Measurements from ENCODE around the gene FRRS1. TPM values are rescaled to one million over a fixed set of nuclear protein-coding genes. Genes with fewer than 3 reads are reported as not detected.

Gene FRRS1
- total and polyA plus RNA-seq, 2 experiments from 2014 or later, result 0.34 to 6.8 TPM

GRCh38 chr1:99681583-99681982 is 84.9 kb downstream of the FRRS1 start:
- 0 out of 2 replicates have a peak, but pooled peaks cover 4% of the 10 kb centered on the region for H3K4me1 ChIP-seq (ENCODE audit: insufficient read depth)
- H3F3A ChIP-seq (replicated peaks; ENCODE audit: low read depth), result no peaks in the 10 kb centered on the region
- DNase-seq (ENCODE audit: low spot score) (no peak), ATAC-seq (no peak)
- H4K20me1 ChIP-seq (replicated peaks; ENCODE audit: insufficient read depth), result no peaks in the 10 kb centered on the region
- no peak overlapping the region for H3K27ac Mint-ChIP-seq
- H2AFZ ChIP-seq, result no peak overlapping the region
- H3K4me1 Mint-ChIP-seq, result peaks cover 3% of the 10 kb centered on the region; the same call in 2 of the 3 replicates
- H3K9me2 ChIP-seq (ENCODE audit: insufficient read depth), result 0 out of 2 replicates have a peak, but pooled peaks cover 2% of the 10 kb centered on the region
- H3K27me3 Mint-ChIP-seq (ENCODE audit: insufficient read depth, low read depth, poor library complexity), result peaks cover 3% of the 10 kb centered on the region
- TF ChIP-seq CREB1 (CRISPR knock-in tag; IDR thresholded peaks at IDR 0.05; ENCODE audit: low read depth) (no peak), CTCF (conservative IDR thresholded peaks at IDR 0.05; ENCODE audit: low read depth in 2 of 2) (peak; percentile 17 to 43; a peak in 3 of 4 replicates), REST (IDR thresholded peaks at IDR 0.05; ENCODE audit: unreplicated experiment) (no peak), STAT1 (IDR thresholded peaks at IDR 0.05; ENCODE audit: unreplicated experiment) (no peak)
- no peaks in the 10 kb centered on the region for H3K9me3 Mint-ChIP-seq
- H3K79me2 ChIP-seq (replicated peaks; ENCODE audit: insufficient read depth), result no peaks in the 10 kb centered on the region
- no peaks in the 10 kb centered on the region for H3K36me3 ChIP-seq (ENCODE audit: insufficient read depth)
- no peak overlapping the region for H3K27ac ChIP-seq (ENCODE audit: low read depth)
- no peak overlapping the region for H3K4me3 Mint-ChIP-seq
- H3K4me3 ChIP-seq, result no peak overlapping the region
- no peaks in the 10 kb centered on the region for H3K27me3 ChIP-seq (ENCODE audit: insufficient read depth)
- no peak overlapping the region for H3K4me2 ChIP-seq
- H3K36me3 Mint-ChIP-seq (ENCODE audit: low read depth), result no peaks in the 10 kb centered on the region

- Histone ChIP-seq H3K4me2 (no peak overlapping the region), H3K79me2 (replicated peaks; ENCODE audit: insufficient read depth) (no peaks in the 10 kb centered on the region), H3F3A (replicated peaks; ENCODE audit: low read depth) (no peaks in the 10 kb centered on the region), H3K4me3 (no peak overlapping the region), H3K27me3 (ENCODE audit: insufficient read depth) (no peaks in the 10 kb centered on the region), H2AFZ (0 out of 2 replicates have a peak overlapping the region, but pooled peaks have one; percentile 16), H3K27ac (ENCODE audit: low read depth) (no peak overlapping the region), H3K9me2 (ENCODE audit: insufficient read depth) (0 out of 2 replicates have a peak, but pooled peaks cover 2% of the 10 kb centered on the region), H3K4me1 (ENCODE audit: insufficient read depth) (0 out of 2 replicates have a peak, but pooled peaks cover 4% of the 10 kb centered on the region), H4K20me1 (replicated peaks; ENCODE audit: insufficient read depth) (no peaks in the 10 kb centered on the region), H3K36me3 (ENCODE audit: insufficient read depth) (no peaks in the 10 kb centered on the region)
- H3K27me3 Mint-ChIP-seq (ENCODE audit: insufficient read depth, low read depth, poor library complexity), result peaks cover 3% of the 10 kb centered on the region
- H3K9me3 Mint-ChIP-seq, result no peaks in the 10 kb centered on the region
- no peaks in the 10 kb centered on the region for H3K36me3 Mint-ChIP-seq (ENCODE audit: low read depth)
- DNase-seq (ENCODE audit: low spot score) (no peak), ATAC-seq (no peak)
- no peak overlapping the region for H3K4me3 Mint-ChIP-seq
- H3K27ac Mint-ChIP-seq, result no peak overlapping the region
- H3K4me1 Mint-ChIP-seq, result peaks cover 3% of the 10 kb centered on the region; the same call in 2 of the 3 replicates
- TF ChIP-seq JUNB (IDR thresholded peaks at IDR 0.05; ENCODE audit: unreplicated experiment), result no peak
- TF ChIP-seq ZNF462 (CRISPR knock-in tag; IDR thresholded peaks at IDR 0.05), result no peak
- no peak for TF ChIP-seq STAT1 (IDR thresholded peaks at IDR 0.05; ENCODE audit: unreplicated experiment)
- TF ChIP-seq ETS1 (IDR thresholded peaks at IDR 0.05), result no peak
Measured at GRCh38 chr1:99680270-99680669, 86.2 kb downstream of the FRRS1 start.
